Chondrocyte (in vitro differentiated cells): ENCODE measurements around the gene P2RY8. TPM values are rescaled to one million over a fixed set of nuclear protein-coding genes. Genes with fewer than 3 reads are reported as not detected.
"Not testable (repeated sequence)": the region's sequence is repeated elsewhere in the genome, so short reads cannot be mapped to it uniquely, and the experiment has no call there.

Experiments
- DNase-seq: peaks from one replicate; pipeline ENCODE4 v3.0.0; 2021; ENCODE audit warnings: mixed read lengths, low spot score
- H3K27ac Mint-ChIP-seq: one replicate; pipeline ENCODE4 v1.8.0; 2021; ENCODE audit warnings: mild to moderate bottlenecking, moderate library complexity, mixed read lengths; ENCODE audit not compliant: unreplicated experiment
- H3K27me3 Mint-ChIP-seq: 2 replicates; pipeline ENCODE4 v1.8.0; 2021; ENCODE audit warnings: low read depth, mixed read lengths
- H3K36me3 Mint-ChIP-seq: 2 replicates; pipeline ENCODE4 v1.8.0; 2021; ENCODE audit warnings: low read depth, mixed read lengths
- H3K4me1 Mint-ChIP-seq: 2 replicates; pipeline ENCODE4 v1.8.0; 2021; ENCODE audit warnings: low read depth, mild to moderate bottlenecking, mixed read lengths
- H3K4me3 Mint-ChIP-seq: one replicate; pipeline ENCODE4 v1.8.0; 2021; ENCODE audit warnings: mild to moderate bottlenecking, moderate library complexity, mixed read lengths; ENCODE audit not compliant: unreplicated experiment
- H3K9me3 Mint-ChIP-seq: 2 replicates; pipeline ENCODE4 v1.8.0; 2021; ENCODE audit warnings: low read depth, mixed read lengths
- CTCF ChIP-seq: fragments of 200-600 bp; sonication (generic); IDR thresholded peaks from 2 replicates; pipeline ENCODE4 v1.5.0; 2021; ENCODE audit warnings: antibody characterized with exemption, mild to moderate bottlenecking, moderate library complexity
- total RNA-seq: library from RNA; stranded (reverse); gene quantifications from 3 replicates; pipeline ENCODE4 v1.2.1, GENCODE V29; 2021

P2RY8 gene
- total RNA-seq, 1 donor from 2014 or later = not detected

GRCh38 chrX:1578511-1579173 is 41.7 kb upstream of the P2RY8 start:
- TF ChIP-seq CTCF = no peak
- no peak overlapping the region for H3K4me3 Mint-ChIP-seq
- H3K9me3 Mint-ChIP-seq = no peaks in the 10 kb centered on the region
- H3K4me1 Mint-ChIP-seq = peaks cover 8% of the 10 kb centered on the region
- no peaks in the 10 kb centered on the region for H3K27me3 Mint-ChIP-seq
- no peak for DNase-seq
- H3K36me3 Mint-ChIP-seq = no peaks in the 10 kb centered on the region
- H3K27ac Mint-ChIP-seq = no peak overlapping the region

- no peak overlapping the region for H3K27ac Mint-ChIP-seq
- TF ChIP-seq CTCF = no peak
- H3K9me3 Mint-ChIP-seq = no peaks in the 10 kb centered on the region
These were observed 40.9 kb upstream of the P2RY8 start for GRCh38 chrX:1577845-1578244.

GRCh38 chrX:1576201-1576992 is 39.4 kb upstream of the P2RY8 start:
- Mint-ChIP-seq H3K4me1 (no peaks in the 10 kb centered on the region), H3K27me3 (no peaks in the 10 kb centered on the region), H3K27ac (no peak overlapping the region), H3K36me3 (no peaks in the 10 kb centered on the region), H3K9me3 (no peaks in the 10 kb centered on the region), H3K4me3 (no peak overlapping the region)
- DNase-seq = no peak
- no peak for TF ChIP-seq CTCF

More at GRCh38 chrX:1577845-1578244, 40.9 kb upstream of the P2RY8 start:
- no peak overlapping the region for H3K4me3 Mint-ChIP-seq
- peaks cover under 1% of the 10 kb centered on the region for H3K4me1 Mint-ChIP-seq
- H3K27me3 Mint-ChIP-seq = no peaks in the 10 kb centered on the region
- DNase-seq = no peak
- H3K36me3 Mint-ChIP-seq = no peaks in the 10 kb centered on the region

GRCh38 chrX:1574181-1574580 is 37.2 kb upstream of the P2RY8 start:
- not testable (repeated sequence) for H3K9me3 Mint-ChIP-seq, H3K4me1 Mint-ChIP-seq, H3K27ac Mint-ChIP-seq, DNase-seq, H3K27me3 Mint-ChIP-seq, H3K36me3 Mint-ChIP-seq, H3K4me3 Mint-ChIP-seq

GRCh38 chrX:1564750-1565683 is 28.0 kb upstream of the P2RY8 start:
- no peak for DNase-seq
- Mint-ChIP-seq H3K27ac (no peak overlapping the region), H3K9me3 (no peaks in the 10 kb centered on the region), H3K36me3 (peaks cover 3% of the 10 kb centered on the region), H3K4me3 (no peak overlapping the region), H3K27me3 (peaks cover 34% of the 10 kb centered on the region), H3K4me1 (no peaks in the 10 kb centered on the region)
- TF ChIP-seq CTCF = no peak

- not testable (repeated sequence) for H3K9me3 Mint-ChIP-seq, H3K4me1 Mint-ChIP-seq, H3K27ac Mint-ChIP-seq, H3K36me3 Mint-ChIP-seq, DNase-seq, H3K4me3 Mint-ChIP-seq
- H3K27me3 Mint-ChIP-seq = peaks cover 35% of the 10 kb centered on the region
These were observed 27.1 kb upstream of the P2RY8 start for GRCh38 chrX:1564077-1564476.
